GM18511 (cell line): ENCODE data around the gene DYTN.

Experiments used
- ATAC-seq: cut with Tn5 transposase; IDR thresholded peaks from one replicate; pipeline ENCODE4 v1.9.1; 2021; ENCODE audit warnings: mild to moderate bottlenecking, moderate library complexity; ENCODE audit not compliant: unreplicated experiment

DYTN gene

DNA sequence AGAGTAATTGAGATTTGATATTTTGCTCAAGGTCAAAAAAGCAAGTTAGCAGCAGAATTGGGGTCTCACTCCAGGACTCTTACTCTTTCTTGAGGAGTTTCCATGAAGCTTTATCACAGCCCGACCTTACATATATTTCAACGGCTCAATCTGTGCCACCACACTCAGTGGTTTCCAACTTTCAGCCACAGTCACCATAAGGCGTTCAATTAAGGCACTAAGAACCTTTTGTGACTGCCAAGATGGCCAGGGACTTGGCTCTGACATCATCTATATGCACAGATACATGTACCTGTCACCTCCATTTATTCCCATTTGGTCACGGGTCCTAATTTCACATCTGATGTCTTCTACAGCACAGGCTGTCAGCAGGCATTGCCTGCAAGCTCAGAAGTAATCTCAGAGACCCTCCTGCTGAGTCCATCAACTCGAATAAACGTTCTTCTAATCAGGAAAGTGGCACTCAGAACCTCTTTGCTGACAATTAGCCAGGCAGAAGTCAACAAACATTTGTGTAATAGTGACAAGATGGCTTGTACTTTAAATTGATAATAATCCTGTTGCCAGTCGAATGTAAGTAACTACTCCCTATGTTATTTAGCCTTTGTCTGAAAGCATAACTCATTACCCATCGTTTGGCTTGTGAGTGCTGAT is 16.1 kb downstream of the DYTN start:
- ATAC-seq, result no peak

DNA sequence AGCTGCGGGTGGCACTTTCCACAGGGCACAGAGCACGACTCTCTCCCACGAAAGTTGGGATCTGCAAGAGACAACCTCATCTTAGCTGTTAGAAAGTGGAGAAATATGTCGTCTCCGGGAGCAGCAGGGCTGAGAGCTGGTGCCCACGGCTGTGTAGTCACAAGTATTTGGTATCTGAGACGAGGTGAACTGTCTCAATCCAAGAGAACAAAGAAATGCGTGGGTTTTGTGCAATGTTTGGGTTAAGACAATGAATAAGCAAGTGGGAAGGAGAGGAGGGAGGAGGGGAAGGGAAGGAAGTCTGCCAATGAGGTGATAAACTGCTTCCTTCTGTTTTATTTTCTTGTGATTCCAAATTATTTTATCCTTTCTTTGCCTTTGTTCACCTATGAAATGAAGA is 18.0 kb downstream of the DYTN start:
- ATAC-seq, result no peak

DNA sequence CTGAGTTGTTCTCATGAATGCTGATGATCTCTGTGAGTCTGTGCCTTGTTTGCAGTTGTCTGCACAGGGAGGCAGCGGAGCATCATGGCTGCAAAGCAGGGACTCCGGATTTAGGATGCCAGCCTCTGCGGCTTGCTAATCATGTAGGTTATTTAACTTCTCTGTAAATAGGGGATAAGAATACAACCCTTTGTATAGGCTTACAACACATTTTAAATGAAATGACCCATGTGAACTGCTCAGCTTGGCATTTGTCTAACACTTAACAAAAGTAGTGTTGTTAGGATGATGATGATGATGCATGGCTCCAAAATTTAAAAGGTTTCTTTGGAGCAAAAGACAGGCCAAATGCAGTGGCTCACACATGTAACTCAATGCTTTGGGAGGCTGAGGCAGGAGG is 19.4 kb downstream of the DYTN start:
- ATAC-seq, result no peak

- no peak for ATAC-seq
These were observed 21.3 kb downstream of the DYTN start for GRCh38 chr2:206696910-206697309.

DNA sequence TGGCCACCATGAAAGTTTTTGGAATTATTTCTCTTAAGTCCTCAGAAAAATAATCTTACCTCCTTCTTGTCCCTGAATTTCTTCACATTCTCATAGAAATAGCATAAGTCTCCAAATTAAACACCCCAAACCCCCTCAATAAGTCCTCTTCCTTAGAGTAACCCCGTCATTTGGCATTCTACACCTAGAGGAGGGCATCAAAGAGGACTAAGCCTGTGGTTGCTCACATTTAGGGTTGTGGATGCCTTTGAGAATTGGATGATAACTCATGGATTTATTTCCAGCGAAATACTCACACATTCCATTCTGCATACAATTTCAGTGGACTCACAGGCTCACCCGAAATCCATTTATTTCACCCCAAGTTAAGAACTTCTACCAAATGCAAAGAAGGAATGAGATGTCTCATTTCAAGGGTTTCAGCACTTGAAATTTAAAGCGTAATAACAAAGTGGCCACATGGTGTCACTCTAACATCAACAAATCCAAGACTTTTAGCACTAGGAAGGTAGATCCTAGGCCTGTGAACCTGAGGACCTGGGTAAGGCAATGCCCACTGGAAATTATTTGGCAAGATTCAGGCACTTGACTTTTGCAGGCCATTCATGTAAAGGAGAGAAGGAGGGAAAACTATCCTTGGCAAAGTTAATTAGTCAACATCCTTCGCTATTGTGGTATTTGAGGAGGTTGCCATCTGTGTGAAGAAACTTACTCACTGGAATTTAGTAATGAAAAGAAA is 24.6 kb downstream of the DYTN start:
- peak; percentile 79 for ATAC-seq

DNA sequence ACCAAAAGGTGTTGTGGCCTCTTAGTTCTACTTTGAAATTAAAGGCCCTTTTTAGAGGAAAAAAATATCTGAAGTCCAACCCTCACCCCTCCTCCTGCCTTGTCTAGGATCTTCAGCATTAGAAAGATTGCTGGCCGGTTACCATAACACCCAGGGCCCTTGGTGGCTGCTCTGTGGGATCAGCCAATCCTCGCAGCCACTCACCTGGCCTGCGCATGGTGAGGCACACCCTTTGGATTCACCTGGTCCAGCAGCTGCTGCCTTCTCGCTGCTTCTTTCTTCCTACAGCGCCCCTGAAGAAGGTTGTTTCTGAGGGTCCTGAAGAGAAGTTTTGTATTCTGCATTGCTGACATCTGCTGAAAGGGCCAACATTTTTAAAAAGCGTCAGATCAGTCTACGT is 25.2 kb downstream of the DYTN start:
- ATAC-seq, result no peak

DNA sequence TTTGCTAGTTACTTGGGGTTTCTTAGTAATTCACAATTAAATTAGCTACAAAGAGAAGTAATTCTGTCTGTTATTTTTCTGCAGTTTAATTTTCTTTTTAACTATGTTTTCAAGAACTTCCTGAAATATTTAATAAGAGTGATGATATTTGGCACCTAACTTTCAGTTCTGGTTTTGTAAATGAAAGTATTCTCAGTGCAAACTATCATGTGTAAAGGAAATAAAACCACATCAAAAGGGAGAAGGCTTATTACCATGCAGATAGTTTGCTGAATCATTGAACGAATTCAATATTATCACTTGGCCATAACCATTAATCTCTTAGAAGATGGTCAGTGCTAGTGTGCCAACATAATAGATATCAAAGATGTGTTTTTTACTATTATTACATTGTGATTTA is 29.2 kb downstream of the DYTN start:
- ATAC-seq, result no peak

GRCh38 chr2:206688453-206688852 is 29.7 kb downstream of the DYTN start:
- ATAC-seq, result no peak

DNA sequence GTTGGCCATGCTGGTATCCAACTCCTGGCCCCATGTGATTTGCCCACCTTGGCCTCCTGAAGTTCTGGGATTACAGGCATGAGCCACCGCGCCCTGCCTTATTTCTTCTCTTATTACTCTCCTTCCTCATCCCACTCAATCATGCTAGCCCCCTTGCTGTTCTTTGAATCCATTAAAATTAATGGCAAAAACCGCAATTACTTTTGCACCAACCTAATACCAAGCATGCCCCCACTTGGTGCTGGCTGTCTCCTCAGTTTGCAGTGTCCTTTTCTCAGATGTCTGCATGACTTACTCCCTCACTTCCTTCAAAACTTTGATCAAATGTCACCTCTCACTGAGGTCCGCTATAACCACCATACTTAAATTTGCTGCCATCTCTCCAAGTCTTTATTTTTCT is 34.6 kb downstream of the DYTN start:
- ATAC-seq, result no peak

DNA sequence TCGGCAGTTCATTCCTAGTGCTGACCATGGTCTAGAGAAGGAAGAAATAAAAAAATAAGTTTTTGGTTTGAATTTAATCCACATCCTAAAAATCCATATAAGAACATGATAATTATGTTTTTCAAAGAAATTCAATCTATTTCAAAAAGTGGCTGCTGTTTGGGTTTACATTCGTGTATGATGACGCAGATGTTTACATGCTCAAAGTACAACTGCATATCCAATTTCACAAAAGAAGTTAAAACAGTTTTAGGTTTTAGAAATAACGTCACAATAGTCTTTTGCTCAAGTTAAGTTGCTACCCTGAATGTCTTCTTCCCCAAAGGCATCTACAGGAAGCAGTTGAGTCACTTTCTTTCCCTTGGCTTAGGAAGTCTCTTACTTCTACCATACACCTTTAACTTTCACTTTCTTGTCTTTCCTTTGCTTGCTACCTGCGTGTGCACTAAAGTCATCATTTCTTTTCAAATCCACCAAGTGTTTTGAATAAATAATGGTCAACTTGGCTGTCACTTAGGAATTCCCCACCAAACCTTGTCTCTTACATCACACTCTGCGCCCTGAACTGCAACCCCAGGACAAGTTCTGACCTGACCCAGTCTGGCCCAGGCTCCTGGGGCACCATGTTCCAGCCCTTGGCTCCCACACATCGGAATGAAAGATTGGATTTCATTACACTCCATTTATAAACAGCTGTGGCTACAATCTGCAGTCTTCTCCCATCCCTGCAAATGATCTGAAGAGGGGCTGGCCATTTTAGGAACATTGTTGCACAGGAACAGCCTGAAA is 47.5 kb downstream of the DYTN start:
- no peak for ATAC-seq

DNA sequence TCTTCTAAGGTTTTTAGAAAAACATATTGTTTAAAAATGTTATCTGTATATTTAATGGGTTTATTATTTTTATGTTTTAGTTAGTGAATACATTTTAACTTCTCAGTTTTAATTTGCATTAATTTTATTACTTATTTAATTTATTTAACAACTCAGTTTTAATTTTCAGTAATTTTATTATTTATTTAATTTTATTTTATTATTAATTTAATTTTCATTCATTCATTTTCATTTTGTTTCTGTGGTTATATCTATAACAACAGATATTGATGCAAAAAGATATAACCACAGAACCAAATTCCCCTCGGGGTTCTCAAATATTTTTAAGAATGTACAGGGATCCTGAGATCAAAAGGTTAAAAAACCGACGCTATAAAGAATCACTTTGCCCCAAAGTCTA is 52.9 kb downstream of the DYTN start:
- no peak for ATAC-seq

DNA sequence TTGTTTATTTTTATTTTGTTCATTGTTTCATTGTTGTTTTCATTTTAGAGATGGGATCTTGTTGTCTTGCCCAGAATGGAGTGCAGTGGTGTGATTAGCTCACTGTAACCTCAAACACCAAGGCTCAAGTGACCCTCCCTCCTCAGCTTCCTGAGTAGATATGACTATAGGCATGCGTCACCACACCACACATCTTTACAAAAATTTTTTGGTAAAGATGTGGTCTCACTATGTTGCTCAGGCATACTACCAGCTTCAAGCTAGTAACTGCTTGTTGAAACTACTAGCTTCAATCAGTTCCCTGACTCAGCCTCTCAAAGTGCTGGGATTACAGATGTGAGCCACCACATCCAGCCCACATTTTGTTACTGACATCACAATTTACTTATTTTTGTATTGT is 61.1 kb downstream of the DYTN start:
- ATAC-seq, result no peak

- no peak for ATAC-seq
These were observed 70.2 kb downstream of the DYTN start for GRCh38 chr2:206647985-206648384.

GRCh38 chr2:206642075-206643025 is 75.8 kb downstream of the DYTN start, which contains the start of gene FAM237A:
TSS of gene FAM237A (plus strand) at chr2:206642487. CDS start at chr2:206644237, 1,750 bp downstream.
- no peak for ATAC-seq

DNA sequence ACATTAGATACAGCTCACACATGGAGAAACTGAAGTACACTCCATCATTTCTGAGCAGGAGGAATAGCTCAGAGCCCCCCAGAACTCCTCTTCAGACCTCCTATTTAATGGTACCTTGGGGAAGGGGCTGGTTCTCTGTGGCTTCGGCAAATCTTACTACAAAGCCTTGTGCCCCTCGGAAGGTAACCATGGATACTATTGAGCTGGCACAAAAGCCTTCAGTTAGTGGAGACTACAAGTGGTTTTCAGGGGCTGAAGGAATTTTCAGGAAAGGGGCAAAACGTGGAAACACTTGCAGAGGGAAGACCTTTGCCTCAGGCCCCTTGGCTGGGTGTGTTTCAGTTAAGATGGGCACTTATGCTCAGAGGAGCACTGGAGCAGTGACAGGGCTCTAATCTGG is 77.0 kb downstream of the DYTN start:
- ATAC-seq, result no peak

GRCh38 chr2:206639636-206640035 is 78.6 kb downstream of the DYTN start:
- ATAC-seq, result no peak

- ATAC-seq, result no peak
These were observed 83.2 kb downstream of the DYTN start for GRCh38 chr2:206635015-206635414.

DNA sequence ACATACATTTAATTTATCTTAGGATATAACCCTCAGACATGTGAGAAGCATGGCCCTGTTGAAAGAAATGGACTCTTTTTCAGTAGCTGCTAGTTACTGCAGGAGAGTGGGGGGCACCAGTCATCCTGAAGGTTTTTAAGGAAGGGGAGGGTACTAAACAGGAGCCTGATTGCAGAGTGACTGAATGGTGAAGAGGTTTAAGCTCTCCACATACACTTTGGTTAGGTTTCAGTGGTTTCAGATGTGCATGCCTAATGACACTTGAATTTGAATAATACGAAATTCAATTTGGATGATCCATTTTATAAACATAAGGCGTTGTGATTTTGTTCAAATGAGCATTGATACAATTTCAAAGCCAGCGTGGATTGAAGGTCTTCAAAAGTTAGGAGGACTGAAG is 86.9 kb downstream of the DYTN start:
- no peak for ATAC-seq

DNA sequence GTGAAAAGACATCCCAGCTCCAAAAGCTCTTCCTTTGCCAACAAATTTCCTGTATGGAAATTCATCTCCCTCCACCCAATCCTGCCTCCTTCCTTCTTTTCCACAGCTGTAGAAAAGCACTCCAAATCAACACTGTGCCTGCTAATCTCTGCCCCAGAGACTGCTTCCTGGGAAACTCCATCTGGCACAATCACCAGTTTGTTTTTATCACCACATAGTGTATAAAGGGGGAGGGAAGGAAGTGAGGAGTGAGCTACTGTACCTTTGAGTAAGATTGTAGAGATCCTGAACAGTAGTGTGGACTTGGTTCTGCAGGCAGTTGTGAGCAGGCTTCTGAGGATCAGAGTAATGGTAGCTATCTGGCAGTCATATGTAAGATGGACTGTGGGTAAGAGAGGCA is 90.6 kb downstream of the DYTN start:
- no peak for ATAC-seq

- ATAC-seq, result no peak
These were observed 92.1 kb downstream of the DYTN start for GRCh38 chr2:206626108-206626507.

DNA sequence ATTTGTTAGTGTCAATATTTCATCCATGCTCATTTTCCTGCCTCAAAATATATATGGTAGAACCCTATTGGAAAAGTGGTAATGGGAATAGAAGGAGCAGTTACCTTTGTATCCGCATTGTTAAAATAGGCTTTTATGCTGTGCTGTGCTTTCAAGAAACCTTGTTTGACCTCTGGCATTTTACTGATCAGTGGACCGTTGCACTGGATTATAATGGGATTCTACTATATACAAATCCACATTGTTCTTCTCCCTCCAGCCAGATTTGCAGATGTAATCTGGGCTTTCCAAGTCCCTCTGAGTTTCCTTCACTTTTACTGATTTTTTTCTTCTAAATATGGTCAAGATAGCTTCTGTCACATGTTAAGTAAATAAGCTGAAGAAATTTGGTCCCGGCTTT is 99.2 kb downstream of the DYTN start:
- no peak for ATAC-seq
